Dedifferentiated amniotic fluid mesenchymal stem cell (primary cell): ENCODE measurements around the gene RAB11B.
A peak's percentile ranks its signal among the peaks of the same experiment; 100 is the strongest.
"Not testable (repeated sequence)": the region's sequence is repeated elsewhere in the genome, so short reads cannot be mapped to it uniquely, and the experiment has no call there.

Experiments used
- DNase-seq: peaks from one replicate; pipeline ENCODE4 v3.0.0-alpha.2; 2016; ENCODE audit errors: extremely low spot score

The RAB11B gene

DNA sequence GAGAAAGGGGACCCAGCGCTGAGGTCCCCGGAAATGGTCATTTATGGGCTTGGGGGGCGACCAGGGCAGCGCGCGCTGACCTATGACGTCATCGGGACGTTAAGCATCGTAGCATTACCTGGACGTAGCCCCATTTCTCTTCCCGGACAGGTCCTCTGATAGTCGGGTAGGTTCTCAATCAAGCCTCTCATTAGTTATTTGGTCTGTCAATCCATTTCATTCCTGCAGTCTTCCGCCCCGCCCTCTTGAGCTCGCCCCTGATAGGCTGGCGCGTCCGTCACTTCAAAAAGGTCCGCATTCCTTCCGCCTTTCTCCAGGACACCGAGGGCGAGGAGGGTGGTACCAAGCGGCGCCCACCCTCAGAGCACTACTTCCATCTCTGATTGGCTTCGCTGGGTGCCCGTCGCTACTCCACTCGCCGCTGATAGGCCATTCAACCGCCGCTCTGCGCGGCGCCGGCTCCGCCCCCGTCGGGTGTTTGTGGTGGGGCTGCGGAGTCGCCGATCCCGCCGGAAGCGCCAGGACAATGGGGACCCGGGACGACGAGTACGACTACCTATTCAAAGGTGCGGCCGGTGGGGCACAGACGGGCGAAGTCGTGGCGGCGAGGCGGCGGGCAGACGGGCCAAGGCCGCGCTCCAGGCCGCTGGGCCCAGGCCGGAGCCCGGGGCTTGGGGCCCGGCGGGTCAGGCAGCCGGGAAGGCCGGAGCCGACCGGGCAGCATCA, at the start of gene RAB11B:
TSS of gene RAB11B (plus strand) at position 470 of the 726 bp plus-strand sequence. CDS start at position 527, 57 bp downstream.
- DNase-seq = peak; percentile 100

DNA sequence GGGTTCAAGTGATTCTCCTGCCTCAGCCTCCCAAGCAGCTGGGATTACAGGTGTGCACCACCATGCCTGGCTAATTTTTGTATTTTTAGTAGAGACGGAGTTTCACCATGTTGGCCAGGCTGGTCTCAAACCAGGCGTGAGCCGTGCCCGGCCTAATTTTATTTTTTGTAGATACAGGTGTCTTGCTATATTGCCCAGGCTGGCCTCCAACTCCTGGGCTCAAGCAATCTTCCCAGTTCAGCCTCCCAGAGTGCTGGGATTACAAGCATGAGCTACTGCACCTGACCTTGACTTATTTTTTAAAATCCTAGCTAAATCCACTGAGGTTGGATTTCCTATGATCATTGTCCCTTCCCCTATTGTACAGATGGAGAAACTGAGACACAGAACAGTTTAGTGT, 48.7 kb upstream of the RAB11B start:
- peak; percentile 9 for DNase-seq

- DNase-seq = peak; percentile 13
Observed at GRCh38 chr19:8342316-8342683, 47.9 kb upstream of the RAB11B start.

DNA sequence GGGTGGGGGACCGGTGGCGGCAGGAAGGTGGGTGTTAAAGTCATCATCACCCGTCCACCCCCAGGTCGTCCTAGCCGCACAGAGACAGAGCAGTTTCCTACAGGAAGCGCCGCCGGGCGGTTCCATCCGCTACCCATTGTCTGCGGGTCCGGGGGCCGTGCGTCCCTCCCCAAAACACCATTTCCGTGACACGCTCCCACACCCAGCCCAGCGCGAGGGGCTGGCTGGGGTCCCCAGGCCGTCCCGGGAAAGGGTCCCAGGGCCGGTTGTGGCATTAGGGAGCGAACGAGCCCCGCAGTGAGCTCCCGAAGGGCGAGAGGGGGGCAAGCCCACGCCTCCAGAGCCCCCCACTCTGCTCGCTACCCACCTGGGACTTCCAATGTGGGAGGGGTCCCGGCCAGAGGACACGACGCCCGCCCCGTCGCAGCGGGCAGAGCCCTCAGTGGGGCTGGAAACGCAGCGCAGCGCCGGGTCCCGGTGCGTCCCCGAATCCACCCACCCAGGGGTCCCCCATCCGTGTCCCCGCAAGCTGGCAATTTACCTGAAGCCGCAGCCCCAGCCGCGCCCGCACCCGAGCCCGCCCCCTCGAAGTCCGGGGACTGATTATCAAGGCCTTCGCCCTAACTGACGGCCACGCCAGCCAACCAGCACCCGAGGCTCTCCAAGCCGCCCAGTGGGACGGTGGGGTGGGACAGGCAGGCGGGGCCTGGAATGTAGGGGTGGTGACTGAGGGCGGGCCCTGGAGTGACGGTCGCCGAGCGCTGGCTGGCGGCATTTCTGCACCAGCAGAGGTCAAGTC, 47.3 kb upstream of the RAB11B start, which contains the start of gene KANK3:
TSS of gene KANK3 (minus strand) at position 579 of the 799 bp plus-strand sequence. CDS start 5,434 bp downstream, outside the sequence.
- peak; percentile 68 for DNase-seq

- no peak for DNase-seq
Observed at GRCh38 chr19:8343483-8343844, 46.7 kb upstream of the RAB11B start.

- peak; percentile 4 for DNase-seq
Observed at GRCh38 chr19:8349629-8350372, 40.4 kb upstream of the RAB11B start.

DNA sequence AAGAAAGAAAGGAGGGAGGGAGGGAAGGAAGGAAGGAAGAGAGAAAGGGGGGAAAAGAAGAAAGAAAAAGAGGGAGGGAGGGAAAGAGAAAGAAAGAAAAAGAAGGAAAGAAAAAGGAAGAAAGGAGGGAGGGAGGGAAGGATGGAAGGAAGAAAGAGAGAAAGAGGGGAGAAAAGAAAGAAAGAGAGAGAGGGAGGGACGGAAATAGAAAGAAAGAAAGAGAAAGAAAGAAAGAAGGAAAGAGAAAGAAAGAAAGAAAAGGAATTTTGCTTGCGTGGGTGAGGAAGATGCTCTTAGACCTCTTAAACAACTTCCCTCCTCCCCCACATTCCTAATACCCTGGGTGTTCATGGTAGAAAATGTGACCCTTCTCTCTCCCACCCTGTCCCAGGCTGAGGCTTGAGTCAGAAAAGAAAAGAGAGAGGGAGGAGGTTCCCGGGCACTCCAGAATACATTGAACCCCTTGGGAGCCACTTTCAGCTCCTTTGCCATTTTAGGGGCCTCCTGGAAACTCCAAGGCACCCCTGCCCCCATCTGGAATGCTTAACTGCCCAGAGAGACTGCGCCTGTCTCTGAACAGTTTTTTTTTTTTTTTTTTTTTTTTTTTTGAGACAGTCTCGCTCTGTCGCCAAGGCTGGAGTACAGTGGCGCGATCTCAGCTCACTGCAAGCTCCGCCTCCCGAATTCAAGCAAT, 37.9 kb upstream of the RAB11B start:
- peak; percentile 14 for DNase-seq

GRCh38 chr19:8352845-8353244, 37.3 kb upstream of the RAB11B start:
- not testable (repeated sequence) for DNase-seq

DNA sequence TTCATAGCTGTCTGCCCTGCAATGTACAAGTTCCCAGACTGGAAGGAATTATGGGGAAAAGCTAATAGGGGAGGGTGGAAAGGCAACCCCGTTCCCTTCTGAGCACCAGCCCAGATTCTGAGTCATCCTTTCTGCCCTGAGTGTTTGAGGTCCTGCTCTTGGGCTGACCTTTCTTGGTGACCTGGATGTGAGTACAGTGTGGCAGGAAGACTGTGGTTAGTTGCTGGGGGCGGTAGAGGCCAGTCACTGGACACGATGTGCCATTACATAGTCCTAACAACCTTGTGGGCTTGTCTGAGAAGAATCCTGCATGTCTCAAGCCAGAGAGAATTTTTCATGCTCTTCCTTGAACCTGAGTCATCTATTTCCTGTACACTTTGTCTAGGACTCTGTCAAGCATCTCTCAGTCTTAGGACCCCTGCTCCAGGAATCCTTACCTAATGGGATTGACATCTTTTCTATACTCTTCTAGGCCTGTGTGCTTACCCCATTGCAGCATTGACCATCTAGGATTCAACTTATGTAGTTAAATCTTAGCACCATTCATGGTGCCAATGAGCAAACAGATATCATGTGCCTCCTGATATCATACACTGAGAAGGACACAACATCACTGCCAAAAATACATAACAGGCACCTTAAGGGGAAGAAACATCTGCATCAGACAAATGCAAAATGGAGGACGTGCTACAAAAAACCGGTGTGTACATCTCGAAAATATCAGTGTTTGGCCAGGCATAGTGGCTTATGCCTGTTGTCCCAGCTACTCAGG, 34.3 kb upstream of the RAB11B start:
- DNase-seq = peak; percentile 40

DNA sequence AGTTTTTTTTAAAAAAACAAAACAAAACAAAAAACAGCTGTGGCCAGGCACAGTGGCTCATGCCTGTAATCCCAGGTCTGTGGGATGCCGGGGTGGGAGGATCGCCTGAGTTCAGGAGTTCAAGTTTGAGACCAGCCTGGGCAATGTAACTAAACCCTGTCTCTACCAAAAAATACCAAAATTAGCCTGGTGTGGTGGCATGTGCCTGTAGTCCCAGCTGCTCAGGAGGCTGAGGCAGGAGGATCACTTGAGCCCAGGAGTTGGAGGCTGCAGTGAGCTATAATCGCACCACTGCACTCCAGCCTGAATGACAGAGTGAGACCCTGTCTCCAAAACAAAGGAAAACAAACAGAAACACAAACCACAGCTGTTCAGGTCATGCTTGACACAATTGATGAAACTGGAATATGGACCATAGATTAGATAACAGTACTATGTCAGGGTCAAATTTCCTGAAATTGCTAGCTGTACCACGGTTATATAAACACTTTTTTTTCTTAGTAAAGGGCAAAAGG, 33.1 kb upstream of the RAB11B start:
- DNase-seq = peak; percentile 8

DNA sequence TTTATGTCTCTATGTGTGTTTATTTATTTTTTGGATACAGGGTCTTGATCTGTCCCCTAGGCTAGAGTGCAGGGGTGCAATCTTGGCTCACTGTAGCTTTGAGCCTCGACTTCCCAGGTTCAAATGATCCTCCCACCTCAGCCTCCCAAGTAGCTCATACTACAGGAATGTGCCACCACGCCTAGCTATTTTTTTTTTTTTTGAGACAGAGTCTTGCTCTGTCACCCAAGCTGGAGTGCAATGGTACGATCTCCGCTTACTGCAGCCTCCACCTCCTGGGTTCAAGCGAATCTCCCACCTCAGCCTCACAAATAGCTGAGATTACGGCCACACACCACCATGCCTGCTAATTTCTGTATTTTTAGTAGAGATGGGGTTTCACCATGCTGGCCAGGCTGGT, 31.2 kb upstream of the RAB11B start:
- DNase-seq = no peak

DNA sequence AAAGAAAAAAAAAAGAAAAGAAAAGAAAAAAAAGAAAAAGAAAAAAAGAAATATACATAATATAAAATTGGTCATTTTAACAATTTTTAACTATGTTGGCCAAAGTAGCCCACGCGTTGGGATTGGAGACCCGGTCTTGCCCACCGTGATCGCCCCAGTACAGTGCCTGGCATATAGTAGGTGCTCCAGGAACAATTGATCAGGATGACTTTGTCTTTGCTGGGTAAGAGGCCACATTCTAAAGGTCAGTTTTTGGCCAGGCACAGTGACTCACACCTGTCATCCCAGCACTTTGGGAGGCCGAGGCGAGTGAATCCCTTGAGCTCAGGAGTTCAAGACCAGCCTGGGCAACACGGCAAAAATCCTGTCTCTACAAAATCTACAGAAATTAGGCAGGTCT, 30.0 kb upstream of the RAB11B start:
- DNase-seq = peak; percentile 3

DNA sequence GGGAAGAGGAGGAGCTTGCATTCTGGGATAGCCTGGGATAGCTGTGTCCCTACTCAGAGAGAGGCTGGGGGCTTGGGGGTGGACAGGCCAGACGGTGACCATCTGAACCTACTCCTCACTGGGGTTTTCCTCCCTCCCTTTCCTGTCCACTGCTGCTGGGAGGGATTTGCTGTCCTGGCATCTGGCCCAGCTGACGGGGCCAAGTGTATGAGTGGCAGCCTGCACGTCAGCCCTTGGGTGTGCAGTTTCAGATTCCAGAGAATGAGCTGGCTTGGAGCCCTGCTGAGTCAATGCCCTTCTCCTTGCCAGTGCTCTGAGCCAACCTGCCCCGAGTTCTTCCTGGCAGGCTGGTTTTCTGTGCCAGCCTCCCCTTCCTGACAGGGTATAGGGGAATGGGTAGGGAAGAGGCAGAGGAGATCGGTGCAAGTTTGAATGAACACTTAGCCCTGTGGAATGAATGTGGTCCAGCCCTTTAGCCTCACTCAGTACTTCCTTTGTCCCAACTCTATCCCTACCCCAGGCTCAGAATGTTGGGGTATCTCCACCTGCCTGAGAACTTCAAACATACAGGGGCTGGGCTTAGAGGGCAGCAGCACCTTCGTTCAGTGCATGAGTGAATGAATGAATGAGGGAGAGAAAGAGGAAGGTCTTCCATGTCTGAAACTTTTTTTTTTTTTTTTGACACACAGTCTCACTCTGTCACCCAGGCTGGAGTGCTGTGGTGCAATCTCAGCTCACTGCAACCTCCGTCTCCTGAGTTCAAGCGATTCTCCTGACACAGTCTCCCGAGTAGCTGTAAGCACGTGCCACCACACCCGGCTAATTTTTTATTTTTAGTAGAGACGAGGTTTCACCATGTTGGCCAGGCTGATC, 28.0 kb upstream of the RAB11B start:
- peak; percentile 98 for DNase-seq

- DNase-seq = peak; percentile 63
Observed at GRCh38 chr19:8363803-8364771, 26.1 kb upstream of the RAB11B start, which contains the start of gene ANGPTL4. Gene ANGPTL4 (plus strand): TSS chr19:8364155. CDS start chr19:8364322, 167 bp downstream.

GRCh38 chr19:8366121-8366581, 24.0 kb upstream of the RAB11B start:
- DNase-seq = no peak

GRCh38 chr19:8366961-8367326, 23.2 kb upstream of the RAB11B start:
- DNase-seq = peak; percentile 10

DNA sequence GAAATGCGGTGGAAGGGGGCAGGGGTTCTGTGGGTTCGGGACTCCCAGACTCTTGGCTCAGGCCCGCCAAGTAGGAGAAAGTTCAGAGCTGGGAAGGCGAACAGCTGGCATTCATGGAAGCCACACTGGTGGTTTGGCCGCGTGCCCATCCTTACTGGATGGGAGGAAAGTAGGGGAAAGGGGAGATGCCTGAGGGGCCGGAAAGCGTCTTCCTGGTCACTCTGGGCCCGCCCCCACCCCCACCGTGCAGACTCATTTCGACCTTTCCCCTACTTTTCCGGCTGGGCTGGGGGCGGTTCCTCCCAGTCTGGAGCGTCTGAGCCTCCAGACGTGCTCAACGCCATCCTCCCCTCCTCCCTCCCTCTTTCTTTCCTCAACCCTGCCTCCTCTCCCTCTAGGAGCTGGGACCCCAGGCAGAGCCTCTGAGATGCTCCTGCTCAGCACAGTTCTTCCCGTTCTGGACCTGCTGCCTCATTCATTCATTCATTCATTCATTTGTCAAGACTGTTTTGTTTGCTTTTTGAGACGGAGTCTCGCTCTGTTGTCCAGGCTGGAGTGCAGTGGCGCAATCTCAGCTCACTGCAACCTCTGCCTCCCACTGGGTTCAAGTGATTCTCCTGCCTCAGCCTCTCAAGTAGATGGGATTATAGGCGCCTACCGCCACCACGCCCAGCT, 22.7 kb upstream of the RAB11B start:
- peak; percentile 93 for DNase-seq
